ENCODE measurements around the gene PABPN1L.
"Not testable (repeated sequence)": the region's sequence is repeated elsewhere in the genome, so short reads cannot be mapped to it uniquely, and the experiment has no call there.

DNA sequence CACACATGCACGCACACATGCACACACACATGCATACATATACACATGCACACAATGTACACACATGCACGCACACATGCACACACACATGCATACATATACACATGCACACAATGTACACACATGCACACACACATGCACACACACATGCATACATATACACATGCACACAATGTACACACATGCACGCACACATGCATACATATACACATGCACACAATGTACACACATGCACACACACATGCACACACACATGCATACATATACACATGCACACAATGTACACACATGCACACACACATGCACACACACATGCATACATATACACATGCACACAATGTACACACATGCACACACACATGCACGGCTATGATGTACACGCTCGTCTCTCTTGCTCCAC is 27.8 kb upstream of the PABPN1L start:
- TF ChIP-seq ESRRA (IDR thresholded peaks at IDR 0.05; ENCODE audit: borderline replicate concordance, low read length); POLR2A (IDR thresholded peaks at IDR 0.05; ENCODE audit: low read length); MYC (IDR thresholded peaks at IDR 0.05; ENCODE audit: borderline replicate concordance, low read length); MAFK (IDR thresholded peaks at IDR 0.05; ENCODE audit: partially characterized antibody): not testable (repeated sequence)
